GM12872 (cell line): ENCODE measurements around the gene ADRA2B.

Experiments
- TF ChIP-seq, protein P1 (sequence below): IDR thresholded peaks from 3 replicates; pipeline ENCODE4 v1.5.1; 2011; ENCODE audit warnings: low read depth, mild to moderate bottlenecking, low read length, moderate library complexity; ENCODE audit not compliant: insufficient read depth

ADRA2B gene

DNA sequence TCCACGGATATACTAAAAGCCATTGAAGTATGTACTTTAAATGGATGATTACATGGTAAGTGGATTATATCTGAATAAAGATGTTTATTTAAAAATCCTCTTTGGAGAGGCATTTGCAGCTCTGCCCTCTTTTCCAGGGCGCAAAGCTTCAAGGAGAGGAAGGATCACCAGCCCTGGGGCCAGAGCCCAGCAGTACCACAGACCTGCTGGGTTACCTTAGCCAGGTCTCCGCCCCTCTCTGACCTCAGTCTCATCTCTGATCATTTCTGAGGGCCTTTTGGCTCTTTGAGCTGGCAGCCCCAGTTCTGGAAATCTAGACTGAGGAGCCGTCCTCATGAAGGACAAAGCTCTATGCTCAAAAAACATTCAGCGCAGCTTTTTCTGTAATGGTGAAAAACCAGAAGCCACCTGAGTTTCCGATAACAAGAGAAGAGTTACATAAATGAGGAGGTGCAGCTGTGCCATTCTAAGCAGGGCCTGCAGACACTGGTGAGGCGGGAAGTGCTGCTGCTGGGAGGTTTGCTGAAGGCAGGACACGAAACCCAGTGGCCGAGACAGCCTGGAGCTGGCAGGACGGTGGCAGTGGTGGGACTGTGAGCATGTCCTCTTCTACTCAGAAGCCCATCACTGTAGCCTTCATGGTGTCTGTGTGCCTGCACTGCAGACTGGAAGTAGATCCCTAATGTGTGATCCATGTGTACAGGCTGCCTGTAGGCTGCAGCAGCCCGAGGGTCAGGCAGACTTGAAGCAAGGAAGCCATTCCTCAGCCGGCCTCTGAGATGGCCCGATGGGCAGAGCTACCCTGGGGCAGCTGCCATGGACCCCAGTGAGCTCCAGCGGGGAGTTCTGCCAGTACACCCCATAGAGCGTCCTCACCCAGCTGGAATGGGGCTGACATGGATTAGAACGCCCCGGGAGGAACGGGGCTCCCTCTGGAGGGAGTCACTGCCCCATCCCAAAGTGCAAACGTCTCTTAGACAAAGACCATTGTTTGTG, 27.7 kb downstream of the ADRA2B start:
- TF ChIP-seq, protein P1, sequence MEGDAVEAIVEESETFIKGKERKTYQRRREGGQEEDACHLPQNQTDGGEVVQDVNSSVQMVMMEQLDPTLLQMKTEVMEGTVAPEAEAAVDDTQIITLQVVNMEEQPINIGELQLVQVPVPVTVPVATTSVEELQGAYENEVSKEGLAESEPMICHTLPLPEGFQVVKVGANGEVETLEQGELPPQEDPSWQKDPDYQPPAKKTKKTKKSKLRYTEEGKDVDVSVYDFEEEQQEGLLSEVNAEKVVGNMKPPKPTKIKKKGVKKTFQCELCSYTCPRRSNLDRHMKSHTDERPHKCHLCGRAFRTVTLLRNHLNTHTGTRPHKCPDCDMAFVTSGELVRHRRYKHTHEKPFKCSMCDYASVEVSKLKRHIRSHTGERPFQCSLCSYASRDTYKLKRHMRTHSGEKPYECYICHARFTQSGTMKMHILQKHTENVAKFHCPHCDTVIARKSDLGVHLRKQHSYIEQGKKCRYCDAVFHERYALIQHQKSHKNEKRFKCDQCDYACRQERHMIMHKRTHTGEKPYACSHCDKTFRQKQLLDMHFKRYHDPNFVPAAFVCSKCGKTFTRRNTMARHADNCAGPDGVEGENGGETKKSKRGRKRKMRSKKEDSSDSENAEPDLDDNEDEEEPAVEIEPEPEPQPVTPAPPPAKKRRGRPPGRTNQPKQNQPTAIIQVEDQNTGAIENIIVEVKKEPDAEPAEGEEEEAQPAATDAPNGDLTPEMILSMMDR, result no peak

DNA sequence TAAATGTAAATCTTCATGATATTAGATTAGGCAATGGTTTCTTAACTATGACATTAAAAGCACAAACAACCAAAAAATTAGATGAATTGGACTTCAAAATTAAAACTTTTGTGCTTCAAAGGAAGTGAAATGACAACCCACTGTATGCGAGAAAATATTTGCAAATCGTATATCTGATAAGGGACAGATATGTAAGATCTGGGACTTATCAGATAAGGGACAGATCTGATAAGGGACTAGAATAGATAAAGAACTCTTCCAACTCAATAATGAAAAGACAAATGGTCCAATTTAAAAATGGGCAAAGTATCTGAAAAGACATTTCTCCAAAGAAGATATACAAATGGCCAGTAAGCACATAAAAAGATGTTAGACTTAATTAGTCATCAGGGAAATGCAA, 29.2 kb downstream of the ADRA2B start:
- TF ChIP-seq, protein P1, result no peak

GRCh38 chr2:96085541-96086355, 30.6 kb downstream of the ADRA2B start:
- TF ChIP-seq, protein P1, result no peak

- TF ChIP-seq, protein P1, result no peak
Observed at GRCh38 chr2:96083989-96084857, 32.1 kb downstream of the ADRA2B start.

DNA sequence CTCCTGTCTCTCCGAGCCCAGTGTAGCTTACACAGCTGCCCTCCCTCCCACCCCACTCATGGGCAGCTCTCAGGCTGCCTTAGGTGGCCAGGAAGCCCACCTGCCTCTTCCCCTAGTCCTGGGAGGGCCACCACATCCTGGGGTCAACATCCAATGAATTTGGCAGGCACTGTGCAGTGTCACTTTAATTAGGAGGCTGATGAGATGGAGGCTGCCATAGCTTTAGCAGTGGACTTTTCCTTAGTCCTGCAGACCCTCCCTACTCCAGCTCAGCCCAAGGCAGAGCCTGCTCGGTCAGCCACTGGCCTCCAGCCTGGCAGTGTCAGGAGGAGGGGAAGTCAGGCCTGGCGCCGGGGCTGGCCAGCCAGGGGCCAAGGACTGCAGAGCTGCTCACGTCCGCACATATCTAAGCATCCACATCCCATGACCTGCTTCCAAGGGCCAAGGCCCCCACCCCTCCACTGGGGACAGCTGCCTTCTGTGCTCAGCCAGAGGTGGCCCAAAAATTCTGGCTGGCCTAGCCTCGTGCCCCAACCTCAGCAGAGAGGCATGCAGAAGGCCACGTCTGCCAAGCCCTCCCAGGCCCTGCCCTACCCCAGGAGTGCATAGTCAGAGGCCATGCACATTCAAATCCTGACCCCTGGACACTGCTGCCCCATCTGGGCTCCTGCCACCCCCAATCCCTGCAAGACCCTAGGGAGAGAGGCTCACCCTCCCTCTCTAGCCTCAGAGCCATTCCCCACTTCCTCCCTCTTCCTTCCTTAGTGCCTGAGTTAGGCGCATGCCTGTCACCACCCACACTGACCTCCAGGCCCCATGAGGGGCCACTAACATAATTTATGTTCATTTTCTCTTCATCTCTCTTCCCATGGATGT, 33.1 kb downstream of the ADRA2B start:
- TF ChIP-seq, protein P1, result no peak

DNA sequence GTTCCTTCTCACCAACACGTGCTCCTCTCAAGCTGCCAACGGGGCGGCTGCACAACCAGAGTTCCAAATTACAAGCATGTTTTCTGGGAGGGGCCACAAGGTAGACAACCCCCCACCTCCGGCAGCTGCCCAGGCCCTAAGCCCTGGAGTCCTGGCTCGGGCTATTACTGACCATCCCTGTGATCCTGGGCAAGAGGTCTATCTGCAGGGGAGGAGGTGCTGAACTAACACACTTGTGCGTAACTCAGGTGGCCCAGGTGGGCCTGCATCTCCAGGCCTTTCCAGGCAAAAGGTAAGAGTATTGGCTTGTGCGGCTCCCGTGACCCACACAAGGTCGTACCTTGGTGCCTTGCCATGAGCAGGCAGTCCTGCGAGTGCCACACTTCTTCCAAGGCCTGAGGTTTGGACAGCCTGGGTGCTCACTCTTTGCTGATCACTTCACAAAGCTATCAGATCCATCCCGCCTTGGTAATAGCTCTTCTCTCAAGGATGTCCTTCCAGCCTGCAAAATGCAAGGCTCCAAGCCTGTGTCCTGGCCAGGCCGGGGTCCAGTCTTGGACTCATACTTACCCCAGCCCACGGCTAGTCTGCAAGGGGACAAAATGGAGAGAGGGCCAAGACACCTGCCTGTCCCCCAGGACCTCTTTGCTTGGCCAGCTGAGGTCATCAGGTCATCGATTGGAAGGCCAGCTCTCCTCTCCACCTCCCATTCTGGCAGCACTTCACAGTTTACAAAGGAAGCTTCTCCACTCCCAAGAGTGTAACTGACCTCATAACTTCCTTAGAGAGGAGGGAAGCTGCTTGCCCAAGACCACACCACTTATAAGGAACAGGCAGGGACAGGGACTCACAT, 33.9 kb downstream of the ADRA2B start:
- TF ChIP-seq, protein P1, result no peak
